Raji (cell line): Measurements from ENCODE around the gene MPP2.

Experiments
- POLR2A ChIP-seq: IDR thresholded peaks from 2 replicates; pipeline ENCODE4 v1.6.1; 2011; ENCODE audit warnings: low read depth, low read length, control low read depth; ENCODE audit not compliant: insufficient read depth

MPP2 gene

DNA sequence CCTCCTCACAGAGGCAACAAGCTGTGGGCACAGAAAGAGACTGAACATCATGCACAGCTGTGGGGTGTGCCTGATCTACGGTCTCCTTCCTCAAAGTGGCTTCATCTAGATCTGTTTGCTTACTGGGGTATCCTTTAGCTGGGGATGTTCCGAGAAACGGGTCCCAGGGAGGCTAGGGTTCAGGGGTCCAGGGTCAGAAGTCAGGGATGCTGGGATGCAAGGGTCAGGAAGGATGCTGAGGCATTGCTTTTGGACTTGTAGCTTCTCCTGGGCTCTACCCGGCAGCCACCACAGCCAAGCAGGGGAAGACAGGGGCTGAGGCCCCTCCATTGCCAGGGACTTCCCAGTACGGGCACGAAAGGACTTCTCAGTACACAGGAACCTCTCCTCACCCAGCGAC, 53.8 kb downstream of the MPP2 start:
- no peak for TF ChIP-seq POLR2A

DNA sequence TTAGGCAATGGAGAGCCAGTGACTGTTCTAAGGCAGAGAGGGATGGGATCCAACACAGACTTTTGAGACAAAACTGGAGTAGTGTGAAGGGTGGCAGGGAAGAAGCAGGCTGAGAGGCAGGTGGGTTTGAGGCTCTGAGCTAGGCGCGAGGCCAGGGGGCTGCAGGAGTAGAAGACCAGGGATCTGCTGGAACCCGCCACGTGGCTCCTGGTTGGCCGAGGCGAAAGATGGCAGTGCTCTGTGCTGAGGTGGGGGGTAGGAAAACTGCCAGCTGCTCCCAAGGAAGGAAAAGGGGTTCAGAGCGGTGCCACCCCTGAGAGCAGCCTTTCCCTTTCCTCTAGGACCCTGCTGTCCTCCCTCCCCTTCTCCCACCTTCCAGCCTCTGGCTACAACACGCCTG, 54.8 kb downstream of the MPP2 start:
- no peak for TF ChIP-seq POLR2A

DNA sequence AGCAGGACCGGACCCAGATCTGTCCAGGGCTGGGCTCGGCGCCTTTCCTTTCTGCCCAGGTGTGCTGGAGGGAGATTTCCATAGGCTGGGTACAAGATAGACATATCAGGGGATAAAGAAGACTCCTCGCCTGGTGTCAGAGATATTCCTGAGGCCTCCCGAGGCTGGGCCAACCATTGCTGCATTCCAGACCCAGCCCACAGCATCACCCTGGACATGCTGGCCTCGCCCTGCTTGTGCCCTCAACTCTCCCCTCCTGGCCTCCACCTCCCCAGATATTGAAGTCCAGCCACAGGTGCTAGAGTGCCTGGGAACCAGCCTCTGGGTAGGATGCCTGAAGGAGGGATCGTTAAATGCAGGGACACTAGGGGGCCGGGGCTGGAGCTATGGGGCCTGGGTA, 58.2 kb downstream of the MPP2 start:
- TF ChIP-seq POLR2A = no peak

DNA sequence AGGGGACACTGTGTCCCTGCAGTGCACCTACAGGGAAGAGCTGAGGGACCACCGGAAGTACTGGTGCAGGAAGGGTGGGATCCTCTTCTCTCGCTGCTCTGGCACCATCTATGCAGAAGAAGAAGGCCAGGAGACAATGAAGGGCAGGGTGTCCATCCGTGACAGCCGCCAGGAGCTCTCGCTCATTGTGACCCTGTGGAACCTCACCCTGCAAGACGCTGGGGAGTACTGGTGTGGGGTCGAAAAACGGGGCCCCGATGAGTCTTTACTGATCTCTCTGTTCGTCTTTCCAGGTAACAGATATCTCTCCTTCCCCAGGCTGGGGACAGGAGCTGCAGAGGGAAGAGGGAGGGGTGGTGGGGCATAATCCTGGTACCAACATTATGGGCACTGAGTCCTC, 58.7 kb downstream of the MPP2 start:
- no peak for TF ChIP-seq POLR2A

DNA sequence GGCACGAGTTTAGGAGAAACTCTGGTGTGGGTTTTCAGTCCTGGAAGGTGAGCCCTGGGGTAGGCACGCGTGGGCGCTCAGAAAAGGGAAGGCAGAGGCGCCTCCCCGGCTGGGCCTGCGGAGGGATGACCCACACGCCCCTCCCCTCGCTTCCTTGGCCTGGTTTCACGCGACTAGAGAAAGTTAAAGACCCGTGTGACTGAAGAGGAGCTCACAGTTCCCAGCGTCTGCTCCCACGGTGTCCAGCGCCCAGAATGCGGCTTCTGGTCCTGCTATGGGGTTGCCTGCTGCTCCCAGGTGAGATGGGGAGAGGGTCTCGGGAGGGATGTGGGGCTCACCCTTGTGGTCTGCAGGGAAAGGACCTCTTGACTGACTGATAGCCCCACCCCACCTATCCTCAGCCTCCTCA, 60.4 kb downstream of the MPP2 start, which contains the start of gene CD300LG:
Gene CD300LG, plus strand, starts transcription at position 214 of the 409 bp plus-strand sequence. Its CDS starts 41 bp downstream, at position 255.
- no peak for TF ChIP-seq POLR2A

DNA sequence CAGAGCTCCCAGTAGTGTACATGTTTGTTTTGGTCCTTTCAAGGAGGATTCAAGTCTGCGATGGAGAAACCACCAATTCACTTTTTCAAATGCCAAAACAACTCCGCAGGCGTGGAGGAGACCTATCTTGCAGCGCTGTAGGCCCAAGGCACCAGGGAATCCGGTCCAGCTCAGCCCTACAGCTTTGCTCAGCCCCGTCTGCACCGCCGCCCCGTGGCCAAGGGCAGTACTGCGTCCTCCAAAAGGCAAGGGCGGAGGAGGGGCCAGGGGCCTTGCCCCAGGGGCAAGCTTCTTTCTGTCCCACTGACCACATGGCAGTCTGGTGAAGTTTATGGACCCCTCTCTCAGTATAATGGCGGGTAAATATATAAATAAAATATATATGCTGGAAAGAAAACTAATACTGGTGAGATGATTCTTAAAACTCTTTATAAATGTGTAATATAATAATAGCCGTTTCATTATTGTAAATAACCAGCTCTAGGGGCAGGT, 61.1 kb downstream of the MPP2 start:
- no peak for TF ChIP-seq POLR2A

DNA sequence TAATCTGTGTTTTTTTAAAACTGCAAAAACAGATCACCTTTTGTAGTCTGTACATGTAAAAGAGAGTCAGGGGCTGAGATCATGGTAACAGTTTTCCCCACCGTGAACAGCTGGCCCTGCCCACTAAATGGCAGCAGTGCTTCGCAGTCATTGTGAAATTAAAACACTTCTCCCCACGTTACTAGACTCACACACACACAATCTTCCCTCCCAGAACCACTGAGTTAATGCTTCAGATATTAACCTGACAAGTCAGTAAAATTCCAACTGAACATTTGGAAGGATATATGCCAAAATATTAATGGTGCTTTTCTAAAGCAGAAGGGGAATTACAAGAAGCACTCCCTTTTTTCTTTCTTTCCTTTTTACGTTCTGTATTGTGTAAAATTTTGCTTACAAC, 61.6 kb downstream of the MPP2 start:
- no peak for TF ChIP-seq POLR2A

DNA sequence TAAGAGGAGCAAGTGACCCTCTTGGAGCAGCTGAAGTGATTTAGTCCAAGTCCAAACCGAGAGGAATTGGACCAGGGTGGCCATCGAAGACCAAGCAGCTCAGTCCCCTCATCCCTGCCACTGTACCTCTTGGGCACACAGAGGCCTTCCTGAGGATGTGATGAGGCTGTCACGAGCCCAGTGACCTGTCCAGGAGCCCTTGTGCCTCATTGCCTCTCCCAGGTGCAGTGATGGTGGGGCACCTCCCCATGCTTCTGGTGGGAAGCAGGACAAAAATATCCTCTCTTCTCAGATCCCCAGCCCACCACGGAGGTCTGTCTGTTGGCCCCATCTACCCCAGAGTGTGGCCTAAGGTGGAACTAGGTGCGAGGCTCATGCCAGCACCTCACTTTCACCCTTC, 63.1 kb downstream of the MPP2 start:
- no peak for TF ChIP-seq POLR2A

DNA sequence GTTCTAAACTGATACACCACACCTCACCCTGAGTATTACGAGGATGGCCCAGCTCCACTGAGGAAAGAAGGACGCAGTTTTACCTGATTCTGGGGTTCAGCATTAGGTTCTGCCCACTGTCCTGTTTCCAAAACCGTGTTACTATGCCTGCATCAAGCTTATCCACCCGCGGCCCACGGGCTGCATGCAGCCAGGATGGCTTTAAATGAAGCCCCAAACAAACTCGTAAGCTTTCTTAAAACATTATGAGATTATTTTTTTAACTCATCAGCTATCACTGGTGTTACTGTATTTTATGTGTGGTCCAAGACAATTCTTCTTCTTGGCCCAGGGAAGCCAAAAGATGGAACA, 64.4 kb downstream of the MPP2 start:
- no peak for TF ChIP-seq POLR2A

DNA sequence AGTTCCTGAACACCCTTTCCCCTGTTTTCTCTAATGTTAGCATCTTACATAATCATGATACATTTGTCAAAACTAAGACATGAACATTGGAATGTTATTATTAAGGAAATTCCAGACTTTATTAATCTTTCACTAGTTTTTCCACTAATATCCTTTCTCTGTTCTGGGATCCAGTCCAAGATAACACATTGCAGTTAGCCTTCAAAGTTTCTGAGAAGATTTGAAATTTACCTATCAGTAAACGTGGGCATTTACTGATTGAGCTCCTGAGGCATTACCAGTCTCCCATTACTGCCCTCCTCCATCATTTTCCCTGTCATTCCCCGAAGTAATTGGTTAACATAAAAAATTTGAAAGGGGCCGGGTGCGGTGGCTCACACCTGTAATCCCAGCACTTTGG, 66.1 kb downstream of the MPP2 start:
- TF ChIP-seq POLR2A = no peak

DNA sequence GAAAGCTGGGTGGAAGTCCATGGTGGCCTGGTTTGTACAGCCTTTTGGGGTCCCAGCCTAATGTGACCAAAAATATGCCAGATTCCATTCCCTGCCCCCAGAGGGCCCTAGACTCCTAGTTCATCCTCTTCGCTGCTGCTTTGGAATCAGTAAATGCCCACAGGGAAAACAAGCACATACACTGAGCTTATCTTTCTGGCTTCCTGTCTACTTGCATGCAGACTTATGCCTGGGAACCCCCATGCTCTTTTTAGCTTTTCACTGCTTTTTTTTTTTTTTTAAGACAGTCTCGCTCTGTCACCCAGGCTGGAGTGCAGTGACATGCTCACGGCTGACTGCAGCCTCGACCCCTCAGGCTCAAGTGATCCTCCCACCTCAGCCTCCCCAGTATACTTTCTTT, 66.5 kb downstream of the MPP2 start:
- no peak for TF ChIP-seq POLR2A

DNA sequence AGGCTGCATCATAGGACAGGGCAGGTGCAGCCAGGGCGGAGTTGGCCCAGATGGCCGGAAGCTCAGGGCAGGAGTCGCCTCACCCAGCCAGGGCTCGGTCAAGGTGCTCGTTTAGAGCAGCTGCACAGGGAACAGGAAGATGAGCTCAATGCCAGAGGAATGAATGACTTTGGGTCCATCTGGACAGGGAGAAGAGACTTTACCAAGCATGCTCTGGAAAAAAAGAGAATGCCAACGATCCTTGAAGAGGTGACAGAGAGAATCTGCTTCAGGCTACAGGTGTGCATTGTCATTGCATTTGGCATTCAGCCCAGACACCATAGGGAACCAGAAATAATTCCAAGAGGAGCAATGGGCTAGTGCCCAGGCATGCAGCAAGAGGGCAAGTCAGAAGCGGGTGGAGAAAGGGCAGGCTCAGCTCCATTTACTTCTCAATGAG, 67.6 kb downstream of the MPP2 start:
- no peak for TF ChIP-seq POLR2A

DNA sequence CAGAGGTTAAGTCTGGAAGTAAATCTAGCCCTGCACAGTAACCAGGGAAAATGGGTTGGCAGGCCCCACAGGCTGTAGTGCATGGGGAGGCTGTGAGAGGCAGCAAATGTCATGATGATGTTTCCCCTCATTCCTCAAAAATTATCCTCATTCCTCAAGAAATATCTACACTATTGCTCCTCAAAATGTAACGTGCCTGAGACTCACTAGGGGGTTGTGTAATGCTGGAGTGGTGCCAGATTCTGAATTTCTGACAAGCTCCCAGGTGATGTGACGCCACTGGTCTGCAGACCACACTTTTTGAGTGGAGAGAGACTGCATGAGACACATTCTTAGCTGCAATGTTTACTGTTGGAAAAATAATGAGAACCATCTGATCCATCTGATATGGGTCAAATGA, 73.2 kb downstream of the MPP2 start:
- TF ChIP-seq POLR2A = no peak

DNA sequence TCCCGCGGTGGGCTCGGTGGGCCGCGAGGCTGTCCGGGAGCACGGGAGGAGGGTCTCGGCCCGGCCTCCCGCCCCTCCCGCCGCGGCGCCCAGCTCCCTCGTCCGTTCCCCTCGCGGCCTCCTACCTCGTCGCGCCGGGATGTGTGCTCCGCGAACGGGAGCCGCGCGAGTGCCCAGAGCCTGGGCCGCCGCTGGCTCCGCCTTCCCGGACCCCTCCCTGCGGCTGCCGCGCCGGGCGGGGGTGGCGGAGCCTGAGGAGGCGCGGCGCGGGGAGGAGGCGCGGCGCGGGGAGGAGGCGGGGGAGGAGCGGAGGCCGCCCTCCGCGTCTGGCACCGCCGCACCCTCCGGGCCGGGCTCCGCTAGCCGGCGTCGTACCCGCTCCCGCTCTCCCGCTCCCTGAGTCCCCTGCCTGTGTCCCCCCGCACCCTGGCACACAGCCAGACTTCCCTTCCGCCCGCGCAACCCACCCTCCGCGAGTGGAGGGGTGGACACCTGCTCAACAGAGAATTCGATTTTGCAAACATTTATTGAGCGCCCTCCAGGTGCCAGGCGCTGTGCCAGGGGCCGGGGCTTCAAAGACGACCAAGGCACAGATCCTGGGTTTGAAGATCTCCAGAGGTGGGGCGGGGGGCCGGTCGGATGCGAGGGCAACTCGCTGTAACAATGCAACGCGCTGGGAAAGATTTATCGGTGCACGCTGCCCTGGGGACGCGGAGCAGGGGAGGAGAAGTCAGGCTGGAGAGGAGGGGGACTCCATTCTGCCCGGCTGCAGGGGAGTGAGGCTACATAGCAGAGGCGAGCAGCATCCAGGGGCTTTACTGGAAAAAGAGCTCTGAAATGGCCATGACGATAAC, 74.1 kb downstream of the MPP2 start, which contains the start of gene MPP3:
Gene MPP3, minus strand, starts transcription at position 171 of the 854 bp plus-strand sequence. CDS start 1,240 bp downstream, outside the sequence.
- no peak for TF ChIP-seq POLR2A

DNA sequence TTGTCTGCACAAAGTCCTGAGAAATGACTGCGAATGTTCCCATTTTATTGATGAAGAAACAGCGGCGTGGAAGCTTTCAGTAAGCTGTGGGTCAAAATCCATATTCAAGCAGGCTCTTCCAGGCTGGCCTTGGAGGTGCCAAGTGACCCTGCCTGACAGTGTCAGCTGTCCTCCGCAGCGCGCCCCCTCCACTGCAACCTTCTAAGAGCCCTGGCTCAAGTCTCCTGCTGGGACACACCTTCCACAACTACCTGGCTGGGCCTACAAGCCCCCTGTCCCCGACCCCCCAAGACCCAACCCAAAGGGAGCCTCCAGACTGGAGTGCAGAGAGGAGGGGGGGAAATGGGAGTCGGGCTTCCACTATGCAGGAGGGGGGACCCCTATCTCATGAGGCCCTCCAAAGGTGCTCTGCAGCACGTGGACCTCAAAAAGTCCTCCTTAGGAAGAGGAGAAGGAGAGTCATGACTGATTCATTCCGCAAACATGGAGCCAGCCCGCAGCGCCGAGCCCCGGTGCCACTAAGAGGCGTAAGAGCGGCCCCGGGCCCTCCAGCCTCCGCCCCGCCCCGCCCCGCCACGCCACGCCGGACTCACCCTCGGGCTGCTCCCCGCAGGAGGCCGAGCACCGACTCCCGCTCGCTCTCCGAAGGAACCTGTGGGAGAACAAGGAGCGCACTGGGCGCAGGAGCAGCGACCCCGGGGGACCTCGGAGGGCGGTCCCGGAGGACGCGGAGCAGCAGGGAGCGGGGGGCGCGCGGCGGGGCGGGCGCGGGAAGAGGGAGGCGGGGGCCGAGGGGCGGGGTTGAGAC, 75.0 kb downstream of the MPP2 start:
- TF ChIP-seq POLR2A = no peak

DNA sequence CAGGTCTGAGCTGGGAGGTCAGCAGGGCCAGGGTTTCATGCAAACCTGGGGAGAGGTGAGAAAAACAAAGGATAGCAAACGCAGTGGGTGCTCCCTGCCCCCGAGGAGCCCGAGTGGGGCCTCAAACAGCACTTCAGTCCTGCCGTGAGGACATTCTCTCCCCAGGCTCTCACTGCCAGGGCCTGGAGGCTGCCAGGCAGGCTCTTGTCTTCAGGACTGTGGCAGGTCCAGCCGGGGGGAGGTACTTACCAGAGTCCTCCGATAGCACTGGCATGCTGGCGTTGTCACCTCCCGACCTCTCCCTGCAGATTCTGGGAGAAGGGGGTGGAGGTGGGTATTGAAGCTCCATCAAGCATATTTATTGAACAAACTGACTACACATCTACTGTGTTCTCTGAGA, 75.7 kb downstream of the MPP2 start:
- no peak for TF ChIP-seq POLR2A

DNA sequence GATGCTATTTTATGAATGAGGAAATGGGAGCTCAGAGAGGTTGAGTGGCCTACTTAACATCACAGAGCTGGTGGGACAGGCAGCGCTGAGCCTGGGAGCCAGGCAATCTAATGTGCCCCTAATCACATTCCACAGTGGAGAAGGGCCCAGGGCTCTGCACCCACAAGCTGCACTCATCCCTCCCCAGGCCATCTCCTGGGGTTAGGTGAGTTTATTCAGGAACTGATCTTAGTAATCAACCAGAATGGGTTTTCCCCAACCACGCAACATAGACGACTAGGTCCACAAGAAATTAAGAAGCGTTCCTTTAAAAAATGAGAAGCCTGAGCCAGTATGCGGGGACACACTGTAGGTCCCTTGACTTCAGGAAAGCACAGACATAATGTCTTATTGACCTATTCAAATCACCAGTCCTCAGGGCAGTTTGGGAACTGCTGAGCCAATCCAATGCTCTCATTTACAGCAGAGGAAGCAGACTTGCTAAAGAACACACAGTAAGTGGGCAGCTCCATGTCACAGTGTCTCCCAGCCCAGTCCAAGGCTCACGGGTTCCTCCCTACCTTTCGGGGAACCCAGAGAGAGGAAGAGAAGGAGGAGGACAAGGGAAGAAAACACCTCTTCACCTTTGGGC, 76.7 kb downstream of the MPP2 start:
- TF ChIP-seq POLR2A = no peak
